BJ (cell line): ENCODE measurements around the gene PHOSPHO1. TPM values are rescaled to one million over a fixed set of nuclear protein-coding genes. Genes with fewer than 3 reads are reported as not detected.

Experiments used
- CTCF ChIA-PET: fragments of 350-600 bp; formaldehyde crosslinking; extraction: SDS; loops from one replicate; lab custom pipeline; 2021; ENCODE audit warnings: antibody characterized with exemption, inconsistent platforms; lab: Yijun Ruan, JAX
- POLR2A ChIA-PET: fragments of 300-600 bp; sonication (Branson Sonifier 250); formaldehyde crosslinking; extraction: SDS; loops from one replicate; lab custom pipeline; 2021; ENCODE audit warnings: antibody characterized with exemption; lab: Charles Lee
- DNase-seq: peaks from one replicate; pipeline ENCODE4 v3.0.0-alpha.2; 2011; ENCODE audit warnings: low read depth
- H3K27me3 ChIP-seq: 2 replicates; pipeline ENCODE4 v1.6.0; 2011; ENCODE audit warnings: low read length; ENCODE audit not compliant: control insufficient read depth, insufficient read depth
- H3K36me3 ChIP-seq: 2 replicates; pipeline ENCODE4 v1.5.1; 2011; ENCODE audit warnings: low read length; ENCODE audit not compliant: control insufficient read depth, insufficient read depth
- H3K4me3 ChIP-seq: 2 replicates; pipeline ENCODE4 v1.5.1; 2011; ENCODE audit warnings: low read depth, mild to moderate bottlenecking, control low read depth, low read length
- CTCF ChIP-seq: IDR thresholded peaks from 2 replicates; pipeline ENCODE4 v1.5.1; 2011; ENCODE audit warnings: low read depth, mild to moderate bottlenecking, control low read depth, inconsistent platforms, low read length, moderate library complexity; ENCODE audit not compliant: insufficient read depth
- polyA plus RNA-seq: library from polyadenylated mRNA; depleted of rRNA; stranded (reverse); fragments of >200 nt; gene quantifications from 2 replicates; pipeline ENCODE4 v1.2.3, GENCODE V29; 2011

Gene PHOSPHO1
- polyA plus RNA-seq, 1 experiment, result 0.11 TPM

- Histone ChIP-seq H3K4me3 (no peak overlapping the region), H3K36me3 (no peaks in the 10 kb centered on the region), H3K27me3 (peaks cover 24% of the 10 kb centered on the region)
- TF ChIP-seq CTCF, result no peak
- ChIA-PET CTCF (interaction anchor here (0.6 to 6.9 kb wide), 15 partner anchors 11 to 558 kb away, joined by 3 to 84 read pairs (median 8); partner anchors contain the start of genes ABI3 and GNGT2), POLR2A (interaction anchor here (0.6 kb wide), 1 partner anchor 70 kb away, joined by 3 read pairs; no protein-coding TSS in a partner anchor)
- no peak for DNase-seq
Measured at GRCh38 chr17:49229076-49229804, 1.3 kb downstream of the PHOSPHO1 start.

GRCh38 chr17:49227436-49228261 lies 2.9 kb downstream of the PHOSPHO1 start:
- CTCF ChIA-PET, result interaction anchor here (0.6 to 6.9 kb wide), 36 partner anchors 8 to 329 kb away, joined by 3 to 84 read pairs (median 4); partner anchors contain the start of genes ABI3, GNGT2 and PHB1
- no peak overlapping the region for H3K4me3 ChIP-seq
- POLR2A ChIA-PET, result no interaction called here
- TF ChIP-seq CTCF, result peak; percentile 88
- H3K36me3 ChIP-seq, result no peaks in the 10 kb centered on the region
- H3K27me3 ChIP-seq, result peaks cover 34% of the 10 kb centered on the region
- DNase-seq, result no peak

- H3K4me3 ChIP-seq, result no peak overlapping the region
- TF ChIP-seq CTCF, result no peak
- no peaks in the 10 kb centered on the region for H3K36me3 ChIP-seq
- no peak for DNase-seq
- POLR2A ChIA-PET, result no interaction called here
- CTCF ChIA-PET, result interaction anchor here (0.7 to 6.9 kb wide), 26 partner anchors 8 to 342 kb away, joined by 3 to 84 read pairs (median 5); partner anchors contain the start of genes ABI3, GNGT2 and PHB1
- peaks cover 36% of the 10 kb centered on the region for H3K27me3 ChIP-seq
Measured at GRCh38 chr17:49226771-49227435, 3.7 kb downstream of the PHOSPHO1 start.

GRCh38 chr17:49225554-49226236 lies 4.9 kb downstream of the PHOSPHO1 start:
- TF ChIP-seq CTCF, result no peak
- CTCF ChIA-PET, result interaction anchor here (0.6 to 6.9 kb wide), 12 partner anchors 9 to 341 kb away, joined by 3 to 84 read pairs (median 6); no protein-coding TSS in a partner anchor
- DNase-seq, result no peak
- Histone ChIP-seq H3K4me3 (no peak overlapping the region), H3K27me3 (peaks cover 36% of the 10 kb centered on the region), H3K36me3 (no peaks in the 10 kb centered on the region)
- POLR2A ChIA-PET, result no interaction called here
